Peyer's patch (tissue), 4 donors: ENCODE data around the gene SHD. TPM values are rescaled to one million over a fixed set of nuclear protein-coding genes. Genes with fewer than 3 reads are reported as not detected.

Experiments
- DNase-seq, 3 donors: peaks; one replicate each; pipeline ENCODE4 v3.0.0-alpha.2; 2017 to 2019
- H3K27ac ChIP-seq, 4 donors: fragments of 200-600 bp; sonication (generic); one replicate each; pipeline ENCODE4 v1.5.1; 2016 to 2019
- H3K27me3 ChIP-seq, 2 donors: fragments of 200-600 bp; sonication (generic); one replicate each; pipeline ENCODE4 v1.5.1; 2019
- H3K36me3 ChIP-seq, 3 donors: fragments of 200-600 bp; sonication (generic); one replicate each; pipeline ENCODE4 v1.5.1; 2016 to 2019
- H3K4me1 ChIP-seq, 4 donors: fragments of 200-600 bp; sonication (generic); one replicate each; pipeline ENCODE4 v1.5.1; 2016 to 2019
- H3K4me3 ChIP-seq, 4 donors: fragments of 200-600 bp; sonication (generic); 1 replicate in 3 of 4; 2 replicates in 1 of 4; pipeline ENCODE4 v1.5.1; 2016 to 2019; ENCODE audit warnings: mild to moderate bottlenecking in 1 of 4
- H3K9me3 ChIP-seq, 4 donors: fragments of 200-600 bp; sonication (generic); one replicate each; pipeline ENCODE4 v1.5.1; 2016 to 2019; ENCODE audit warnings: mild to moderate bottlenecking in 1 of 4
- CTCF ChIP-seq, 6 experiments: fragments of 450-650 bp in 4 of 6; fragments of 200-600 bp in 2 of 6; sonication (generic) in 1 of 6; IDR thresholded peaks; one replicate each; pipeline ENCODE4 v1.5.1; 2017 to 2019; ENCODE audit warnings: antibody characterized with exemption in 6 of 6, mild to moderate bottlenecking in 3 of 6, moderate library complexity in 1 of 6
- POLR2A ChIP-seq, 2 donors: fragments of 450-650 bp; IDR thresholded peaks; one replicate each; pipeline ENCODE4 v1.5.1; 2017; ENCODE audit warnings: antibody characterized with exemption in 2 of 2, mild to moderate bottlenecking in 2 of 2, moderate library complexity in 2 of 2
- total RNA-seq, 4 donors: library from RNA; depleted of rRNA; stranded (reverse); fragments of >200 nt; gene quantifications; one replicate each; pipeline ENCODE4 v1.1.0, GENCODE V29; 2016

The SHD gene
- total RNA-seq, 4 donors from 2014 or later: 21.3 to 27.7 (median 21.9) TPM; not detected in 1

- H3K36me3 ChIP-seq: no peaks in the 10 kb centered on the region
These were observed 37.9 kb downstream of the SHD start for GRCh38 chr19:4316956-4317355.

GRCh38 chr19:4318460-4318859 is 39.4 kb downstream of the SHD start:
- Histone ChIP-seq H3K4me3 (no peak overlapping the region), H3K27ac (no peak overlapping the region), H3K9me3 (peaks cover 0 to 5% (median 0%) of the 10 kb centered on the region in 4 donors), H3K4me1 (no peaks in the 10 kb centered on the region), H3K27me3 (no peaks in the 10 kb centered on the region), H3K36me3 (no peaks in the 10 kb centered on the region)
- DNase-seq: no peak
- no peak for TF ChIP-seq CTCF (IDR thresholded peaks at IDR 0.05)
- no peak for TF ChIP-seq POLR2A (IDR thresholded peaks at IDR 0.05)

More at GRCh38 chr19:4316956-4317355, 37.9 kb downstream of the SHD start:
- Histone ChIP-seq H3K27ac (no peak overlapping the region), H3K4me1 (no peaks in the 10 kb centered on the region), H3K9me3 (peaks cover 0 to under 1% (median 0%) of the 10 kb centered on the region in 4 donors), H3K27me3 (no peaks in the 10 kb centered on the region), H3K4me3 (no peak overlapping the region)
- DNase-seq: no peak
- TF ChIP-seq POLR2A (IDR thresholded peaks at IDR 0.05) (no peak), CTCF (IDR thresholded peaks at IDR 0.05) (no peak)

- H3K4me3 ChIP-seq: no peak overlapping the region
- DNase-seq: no peak
- H3K9me3 ChIP-seq: peaks cover 0 to 5% (median 0%) of the 10 kb centered on the region in 4 donors
- H3K36me3 ChIP-seq: no peaks in the 10 kb centered on the region
- H3K27me3 ChIP-seq: no peaks in the 10 kb centered on the region
- TF ChIP-seq POLR2A (IDR thresholded peaks at IDR 0.05) (no peak), CTCF (IDR thresholded peaks at IDR 0.05) (no peak)
- H3K27ac ChIP-seq: no peak overlapping the region
- H3K4me1 ChIP-seq: no peaks in the 10 kb centered on the region
These were observed 40.1 kb downstream of the SHD start for GRCh38 chr19:4319067-4319718.

- Histone ChIP-seq H3K9me3 (peaks cover 0 to 5% (median 0%) of the 10 kb centered on the region in 4 donors), H3K27me3 (no peaks in the 10 kb centered on the region), H3K27ac (no peak overlapping the region), H3K4me3 (no peak overlapping the region), H3K4me1 (no peaks in the 10 kb centered on the region), H3K36me3 (no peaks in the 10 kb centered on the region)
- TF ChIP-seq POLR2A (IDR thresholded peaks at IDR 0.05) (no peak), CTCF (IDR thresholded peaks at IDR 0.05) (no peak)
- DNase-seq: no peak
These were observed 41.4 kb downstream of the SHD start for GRCh38 chr19:4320419-4320818.

- Histone ChIP-seq H3K27ac (no peak overlapping the region), H3K4me1 (peaks cover 0 to 13% (median 6%) of the 10 kb centered on the region in 4 donors), H3K4me3 (no peak overlapping the region), H3K9me3 (peaks cover 0 to 5% (median 0%) of the 10 kb centered on the region in 4 donors), H3K27me3 (no peaks in the 10 kb centered on the region), H3K36me3 (peaks cover 0 to 10% (median 0%) of the 10 kb centered on the region in 3 donors)
- no peak for DNase-seq
- no peak for TF ChIP-seq POLR2A (IDR thresholded peaks at IDR 0.05)
- TF ChIP-seq CTCF (IDR thresholded peaks at IDR 0.05): no peak
These were observed 44.0 kb downstream of the SHD start for GRCh38 chr19:4322942-4323665.
